SK-N-MC (cell line): ENCODE results near the gene CHID1.

Source experiments
- EZH2 ChIP-seq: fragments of 200-600 bp; sonication (generic); IDR thresholded peaks from one replicate; pipeline ENCODE4 v1.6.1; 2017; ENCODE audit warnings: antibody characterized with exemption
- POLR2AphosphoS5 ChIP-seq: IDR thresholded peaks from 2 replicates; pipeline ENCODE4 v1.6.1; 2012; ENCODE audit warnings: mild to moderate bottlenecking, low read depth, low read length, borderline replicate concordance

GRCh38 chr11:820655-821511 is 89.7 kb downstream of the CHID1 start:
- TF ChIP-seq EZH2 = no peak
- no peak for TF ChIP-seq POLR2AphosphoS5
